HG03571 (cell line): ENCODE results near the gene DHCR24.
"Not testable (repeated sequence)": the region's sequence is repeated elsewhere in the genome, so short reads cannot be mapped to it uniquely, and the experiment has no call there.

ENCODE experiments used
- ATAC-seq: cut with Tn5 transposase; IDR thresholded peaks from one replicate; pipeline ENCODE4 v1.9.1; 2021; ENCODE audit not compliant: unreplicated experiment

Gene DHCR24

GRCh38 chr1:54888080-54888733, 1.2 kb upstream of the DHCR24 start:
- no peak for ATAC-seq

GRCh38 chr1:54887665-54888071, 673 bp upstream of the DHCR24 start:
- ATAC-seq, result no peak

- ATAC-seq, result no peak
Measured at GRCh38 chr1:54885807-54886723, 930 bp downstream of the DHCR24 start.

- ATAC-seq, result no peak
Measured at GRCh38 chr1:54885237-54885679, 1.7 kb downstream of the DHCR24 start.

- no peak for ATAC-seq
Measured at GRCh38 chr1:54884768-54885167, 2.2 kb downstream of the DHCR24 start.

GRCh38 chr1:54884135-54884586, 2.8 kb downstream of the DHCR24 start:
- no peak for ATAC-seq

GRCh38 chr1:54883349-54884102, 3.5 kb downstream of the DHCR24 start:
- no peak for ATAC-seq

- ATAC-seq, result no peak
Measured at GRCh38 chr1:54882519-54882918, 4.5 kb downstream of the DHCR24 start.

GRCh38 chr1:54881604-54882003, 5.4 kb downstream of the DHCR24 start:
- ATAC-seq, result not testable (repeated sequence)

GRCh38 chr1:54879872-54880271, 7.1 kb downstream of the DHCR24 start:
- no peak for ATAC-seq

- no peak for ATAC-seq
Measured at GRCh38 chr1:54876814-54877213, 10.2 kb downstream of the DHCR24 start.

- ATAC-seq, result no peak
Measured at GRCh38 chr1:54875000-54875399, 12.0 kb downstream of the DHCR24 start.

- ATAC-seq, result no peak
Measured at GRCh38 chr1:54874079-54874830, 12.7 kb downstream of the DHCR24 start.

- no peak for ATAC-seq
Measured at GRCh38 chr1:54872036-54872331, 15.0 kb downstream of the DHCR24 start.

GRCh38 chr1:54871275-54872035, 15.5 kb downstream of the DHCR24 start:
- no peak for ATAC-seq

- ATAC-seq, result no peak
Measured at GRCh38 chr1:54870869-54871268, 16.1 kb downstream of the DHCR24 start.

GRCh38 chr1:54869173-54869851, 17.7 kb downstream of the DHCR24 start:
- no peak for ATAC-seq

GRCh38 chr1:54867717-54868057, 19.3 kb downstream of the DHCR24 start:
- ATAC-seq, result no peak

GRCh38 chr1:54866801-54867716, 19.9 kb downstream of the DHCR24 start:
- ATAC-seq, result no peak
